ENCODE data around the gene HSD17B14.

GRCh38 chr19:48879025-48879637 lies 42.8 kb upstream of the HSD17B14 start:
- no peak for TF ChIP-seq CTCF (IDR thresholded peaks at IDR 0.05)
- TF ChIP-seq POLR2A (IDR thresholded peaks at IDR 0.05), result no peak

Measured in upper lobe of left lung (tissue), 4 donors.